Endothelial cell of umbilical vein (primary cell): ENCODE measurements around the gene SLC1A6. TPM values are rescaled to one million over a fixed set of nuclear protein-coding genes. Genes with fewer than 3 reads are reported as not detected.

Experiments used
- BruUV-seq: library from RNA; stranded (reverse); fragments of 400-500 nt; replicated peaks from 2 replicates; lab custom pipeline; 2021; lab: Mats Ljungman, UMichigan
- CTCF ChIA-PET: fragments of 300-600, 350-600 bp; sonication (Branson Sonifier 250); formaldehyde crosslinking; loops from one replicate; lab custom pipeline; 2021; ENCODE audit warnings: antibody characterized with exemption, inconsistent platforms; lab: Charles Lee
- POLR2A ChIA-PET: fragments of 300-600, 350-600 bp; sonication (Branson Sonifier 250); formaldehyde crosslinking; loops from one replicate; lab custom pipeline; 2021; ENCODE audit warnings: antibody characterized with exemption, inconsistent platforms; lab: Charles Lee
- DNase-seq: peaks from one replicate; pipeline ENCODE4 v3.0.0-alpha.2; 2011; ENCODE audit warnings: low read depth, low spot score
- FAIRE-seq: peaks from 2 replicates; lab custom pipeline; 2011; peaks lifted over from hg19 to GRCh38; lab: Jason Lieb, UNC
- H2AFZ ChIP-seq: 2 replicates; pipeline ENCODE4 v1.6.0; 2012; ENCODE audit warnings: low read depth, low read length, control low read depth, inconsistent platforms
- H3K27ac ChIP-seq: 2 replicates; pipeline ENCODE4 v1.5.1; 2011; ENCODE audit warnings: low read depth, mild to moderate bottlenecking, control low read depth, low read length, moderate library complexity; ENCODE audit not compliant: insufficient read depth
- H3K27me3 ChIP-seq, 2 experiments: 2 replicates each; pipeline versions ENCODE4 v1.6.0 to v1.6.1; 2011; ENCODE audit warnings: low read length in 2 of 2, mixed read lengths in 1 of 2; ENCODE audit not compliant: control insufficient read depth in 2 of 2, insufficient read depth in 2 of 2
- H3K36me3 ChIP-seq, 2 experiments: 2 replicates in 1 of 2; 3 replicates in 1 of 2; pipeline ENCODE4 v1.5.1; 2011; ENCODE audit warnings: low read length in 2 of 2, mild to moderate bottlenecking in 1 of 2, moderate library complexity in 1 of 2; ENCODE audit not compliant: control insufficient read depth in 2 of 2, insufficient read depth in 2 of 2; ENCODE audit errors: extremely low read depth in 1 of 2
- H3K4me1 ChIP-seq: 3 replicates; pipeline ENCODE4 v1.5.1; 2011; ENCODE audit warnings: mild to moderate bottlenecking, low read length; ENCODE audit not compliant: control insufficient read depth, insufficient read depth; ENCODE audit errors: extremely low read depth
- H3K4me2 ChIP-seq: 2 replicates; pipeline ENCODE4 v1.6.1; 2011; ENCODE audit warnings: low read length, control low read depth, mixed read lengths; ENCODE audit not compliant: insufficient read depth
- H3K4me3 ChIP-seq, 3 experiments: fragments of 200-600 bp in 1 of 3; sonication (generic), shearing (Covaris generic) in 1 of 3; replicated peaks in 1 of 3; 2 replicates each; pipeline ENCODE4 v1.5.1; 2011 to 2016; ENCODE audit warnings: control low read depth in 3 of 3, low read length in 3 of 3, mild to moderate bottlenecking in 2 of 3, inconsistent platforms in 1 of 3, low read depth in 1 of 3, moderate library complexity in 1 of 3; ENCODE audit not compliant: insufficient read depth in 1 of 3
- H3K79me2 ChIP-seq: 2 replicates; pipeline ENCODE4 v1.6.0; 2012; ENCODE audit warnings: low read length, inconsistent platforms; ENCODE audit not compliant: control insufficient read depth, insufficient read depth
- H3K9ac ChIP-seq: replicated peaks from 2 replicates; pipeline ENCODE3; 2011; ENCODE audit warnings: low read length, control low read depth; ENCODE audit not compliant: insufficient read depth; ENCODE audit errors: extremely low read depth
- H3K9me1 ChIP-seq: replicated peaks from 3 replicates; pipeline ENCODE4 v1.6.0; 2011; ENCODE audit warnings: mild to moderate bottlenecking, low read length; ENCODE audit not compliant: control insufficient read depth, insufficient read depth; ENCODE audit errors: extremely low read depth
- H3K9me3 ChIP-seq: replicated peaks from 2 replicates; pipeline ENCODE4 v1.5.1; 2012; ENCODE audit warnings: low read length, inconsistent platforms; ENCODE audit not compliant: control insufficient read depth, insufficient read depth
- H4K20me1 ChIP-seq: replicated peaks from 2 replicates; pipeline ENCODE3; 2011; ENCODE audit warnings: mild to moderate bottlenecking, low read length; ENCODE audit not compliant: control insufficient read depth, insufficient read depth; ENCODE audit errors: extremely low read depth
- CTCF ChIP-seq, 2 donors: IDR thresholded peaks; 1 replicate in 1 of 2; 2 replicates in 1 of 2; pipeline ENCODE4 v1.5.1; 2011; ENCODE audit warnings: low read length in 2 of 2, mild to moderate bottlenecking in 2 of 2, moderate library complexity in 2 of 2, control low read depth in 1 of 2, inconsistent platforms in 1 of 2, low read depth in 1 of 2; ENCODE audit not compliant: insufficient read depth in 1 of 2; ENCODE audit errors: extremely low read depth in 1 of 2
- EZH2 ChIP-seq: IDR thresholded peaks from 2 replicates; pipeline ENCODE4 v1.6.1; 2012; ENCODE audit warnings: borderline replicate concordance, low read depth, mild to moderate bottlenecking, moderate library complexity, low read length, inconsistent platforms; ENCODE audit not compliant: severe bottlenecking
- FOS ChIP-seq: IDR thresholded peaks from 2 replicates; pipeline ENCODE4 v1.6.1; 2011; ENCODE audit warnings: mild to moderate bottlenecking, low read length, moderate library complexity, borderline replicate concordance; ENCODE audit not compliant: insufficient read depth
- GATA2 ChIP-seq: IDR thresholded peaks from 2 replicates; pipeline ENCODE4 v1.7.0; 2011; ENCODE audit warnings: low read depth, mild to moderate bottlenecking, moderate library complexity, mixed read lengths, low read length; ENCODE audit not compliant: insufficient read length, insufficient read depth
- JUN ChIP-seq: IDR thresholded peaks from 2 replicates; pipeline ENCODE4 v1.6.1; 2011; ENCODE audit warnings: borderline replicate concordance, low read depth; ENCODE audit not compliant: insufficient read length, insufficient read depth
- MAX ChIP-seq: IDR thresholded peaks from 2 replicates; pipeline ENCODE4 v1.6.1; 2011; ENCODE audit not compliant: insufficient read depth, insufficient read length
- MYC ChIP-seq: IDR thresholded peaks from one replicate; pipeline ENCODE4 v1.6.1; 2011; ENCODE audit warnings: mild to moderate bottlenecking, low read depth, low read length
- POLR2A ChIP-seq: IDR thresholded peaks from 2 replicates; pipeline ENCODE4 v1.6.1; 2012; ENCODE audit warnings: low read depth, mild to moderate bottlenecking, control low read depth, low read length
- POLR2AphosphoS5 ChIP-seq: IDR thresholded peaks from 2 replicates; pipeline ENCODE4 v1.6.1; 2012; ENCODE audit warnings: low read depth, mild to moderate bottlenecking, control low read depth, low read length, moderate library complexity; ENCODE audit not compliant: insufficient read depth
- dilution Hi-C: fragments of 300-500 bp; cut with MboI; formaldehyde crosslinking; loops from one replicate; pipeline ENCODE4 v1.15.0; 2019; ENCODE audit warnings: low sequenced_read_pairs; ENCODE audit not compliant: extremely low pct_ligation_motif_present
- intact Hi-C: fragments of 100-400 bp; cut with micrococcal nuclease; formaldehyde crosslinking; loops from one replicate; pipeline ENCODE4 v1.10.0; 2022
- polyA plus RNA-seq, 4 experiments: library from polyadenylated mRNA; depleted of rRNA in 3 of 4; stranded (reverse) in 3 of 4; unstranded in 1 of 4; fragments of >200 nt; gene quantifications; 2 replicates each; pipeline versions ENCODE4 v1.2.1 to v1.2.3, GENCODE V29; 2011 to 2012; ENCODE audit warnings: missing spikeins in 1 of 4
- total RNA-seq: library from RNA; stranded (reverse); gene quantifications from 2 replicates; pipeline ENCODE4 v1.2.3, GENCODE V29; 2021

Gene SLC1A6
- total and polyA plus RNA-seq, 2 donors (not counting 3 experiments of a cell fraction or from before 2014, with no cell fraction given), result not detected

GRCh38 chr19:14957464-14957863 is 22.2 kb downstream of the SLC1A6 start:
- H3K4me3 ChIP-seq, result no peak overlapping the region
- H3K4me1 ChIP-seq, result no peaks in the 10 kb centered on the region
- no peaks in the 10 kb centered on the region for H4K20me1 ChIP-seq
- H3K79me2 ChIP-seq, result no peaks in the 10 kb centered on the region
- no peak overlapping the region for H3K9ac ChIP-seq
- H3K27me3 ChIP-seq, result no peaks in the 10 kb centered on the region
- POLR2A ChIA-PET, result no interaction called here
- peaks cover 5% of the 10 kb centered on the region for H3K9me3 ChIP-seq
- TF ChIP-seq MAX (no peak), CTCF (IDR thresholded peaks at IDR 0.05; ENCODE audit: extremely low read depth in 1 of 2, insufficient read depth in 1 of 2, low read depth in 1 of 2, low read length in 2 of 2) (no peak), GATA2 (no peak), POLR2AphosphoS5 (no peak), MYC (no peak), FOS (no peak), POLR2A (no peak), EZH2 (no peak), JUN (no peak)
- no peak overlapping the region for H3K27ac ChIP-seq
- no TSS peak for BruUV-seq
- intact Hi-C loops (no loop called here), dilution Hi-C loops (no loop called here)
- no peaks in the 10 kb centered on the region for H3K9me1 ChIP-seq
- no peak overlapping the region for H3K4me2 ChIP-seq
- CTCF ChIA-PET, result no interaction called here
- FAIRE-seq, result no peak
- no peak overlapping the region for H2AFZ ChIP-seq
- DNase-seq, result no peak
- no peaks in the 10 kb centered on the region for H3K36me3 ChIP-seq
